SK-N-MC (cell line): Measurements from ENCODE around the gene RIPOR3.
"Not testable (repeated sequence)": the region's sequence is repeated elsewhere in the genome, so short reads cannot be mapped to it uniquely, and the experiment has no call there.

Experiments
- DNase-seq: peaks from one replicate; pipeline ENCODE4 v3.0.0-alpha.2; 2011; ENCODE audit warnings: low read depth, low spot score
- H3K27ac ChIP-seq: fragments of 200-600 bp; sonication (generic); 2 replicates; pipeline ENCODE4 v1.5.1; 2016; ENCODE audit warnings: mixed run types
- H3K36me3 ChIP-seq: fragments of 200-600 bp; sonication (generic); 2 replicates; pipeline ENCODE4 v1.6.1; 2017; ENCODE audit warnings: antibody characterized with exemption, low read length, mixed read lengths; ENCODE audit not compliant: insufficient read depth
- H3K4me3 ChIP-seq: fragments of 200-600 bp; sonication (generic); 2 replicates; pipeline ENCODE4 v1.5.1; 2016
- H3K9ac ChIP-seq: fragments of 200-600 bp; sonication (generic); 2 replicates; pipeline ENCODE4 v1.8.0; 2017; ENCODE audit warnings: mixed run types, mixed read lengths; ENCODE audit not compliant: insufficient read length
- H3K9me3 ChIP-seq: fragments of 200-600 bp; sonication (generic); 2 replicates; pipeline ENCODE4 v1.6.1; 2017; ENCODE audit warnings: low read depth, mild to moderate bottlenecking, antibody characterized with exemption, low read length, moderate library complexity, mixed read lengths
- EZH2 ChIP-seq: fragments of 200-600 bp; sonication (generic); IDR thresholded peaks from one replicate; pipeline ENCODE4 v1.6.1; 2017; ENCODE audit warnings: antibody characterized with exemption
- FOXP2 ChIP-seq: optimal IDR thresholded peaks from 2 replicates; pipeline ENCODE3; 2011; ENCODE audit warnings: mild to moderate bottlenecking, moderate library complexity; ENCODE audit not compliant: insufficient read depth; ENCODE audit errors: extremely low read length, control extremely low read depth
- POLR2AphosphoS5 ChIP-seq: IDR thresholded peaks from 2 replicates; pipeline ENCODE4 v1.6.1; 2012; ENCODE audit warnings: mild to moderate bottlenecking, low read depth, low read length, borderline replicate concordance

RIPOR3 gene

DNA sequence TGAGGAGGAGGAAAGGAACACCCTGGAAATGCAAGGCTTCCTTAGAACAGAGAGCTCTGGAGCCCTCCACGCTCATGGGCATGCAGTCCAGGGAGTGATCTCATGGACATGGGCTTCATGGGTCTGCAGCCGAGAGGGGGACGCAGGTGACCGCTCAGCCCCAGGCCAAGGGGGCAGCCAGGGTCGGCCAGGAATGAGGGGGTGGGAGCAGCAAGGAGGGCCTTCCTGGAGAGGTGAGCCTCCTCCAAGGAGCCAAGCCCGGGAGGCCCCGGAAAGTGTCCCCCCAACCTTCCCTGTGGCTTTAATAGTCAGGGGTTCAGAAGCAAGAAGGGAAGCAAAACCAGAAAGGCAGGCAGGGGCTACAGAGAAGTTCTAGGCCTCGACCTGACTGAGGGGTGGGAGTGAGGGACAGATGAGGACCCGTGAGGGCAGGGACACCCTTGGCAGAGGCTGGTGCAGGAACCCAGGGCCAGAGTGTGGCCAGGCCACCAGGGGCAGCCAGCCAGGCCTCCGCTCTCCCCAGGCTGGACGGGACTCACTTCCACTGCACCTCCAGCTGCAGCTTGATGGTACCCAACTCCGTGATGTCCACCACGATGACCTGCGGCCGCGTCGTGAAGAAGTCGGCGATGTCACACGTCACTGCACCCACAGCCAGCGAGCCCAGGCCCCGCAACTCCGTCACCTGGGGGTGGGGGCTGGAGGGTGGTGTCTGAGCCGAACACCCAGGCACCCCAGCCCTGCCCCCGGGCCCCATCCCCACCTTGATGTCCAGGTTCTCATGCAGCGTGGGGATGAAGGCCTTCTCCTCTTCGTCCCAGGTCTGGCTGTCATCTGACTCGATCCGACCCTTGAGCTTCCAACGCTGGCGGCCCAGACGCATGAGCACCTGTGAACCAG, 83.2 kb downstream of the RIPOR3 start:
- Histone ChIP-seq H3K27ac (no peak overlapping the region), H3K9ac (no peak overlapping the region), H3K9me3 (no peaks in the 10 kb centered on the region), H3K36me3 (no peaks in the 10 kb centered on the region; the same call in 1 of the 2 replicates), H3K4me3 (no peak overlapping the region)
- TF ChIP-seq EZH2, result no peak
- TF ChIP-seq FOXP2, result no peak
- no peak for TF ChIP-seq POLR2AphosphoS5
- DNase-seq, result no peak

DNA sequence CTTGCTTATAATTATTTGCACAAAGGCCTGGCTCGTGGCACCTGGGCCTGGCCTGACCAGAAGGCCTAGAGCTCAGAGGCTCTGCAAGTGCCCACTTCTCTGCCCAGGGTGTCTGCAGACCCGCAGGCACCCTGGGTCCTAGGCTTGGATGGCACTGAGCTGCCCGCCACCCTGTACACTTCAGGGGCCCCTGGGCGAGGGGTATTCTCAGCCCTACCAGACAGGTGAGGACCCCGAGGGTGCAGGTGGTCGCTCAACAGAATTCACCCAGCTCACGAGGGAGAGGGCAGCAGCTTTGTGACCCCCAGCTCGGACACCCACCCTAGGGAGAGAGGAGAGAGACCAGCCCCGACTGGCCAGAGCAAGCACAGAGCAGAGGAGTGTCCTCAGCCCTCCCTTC, 83.9 kb downstream of the RIPOR3 start:
- TF ChIP-seq FOXP2 (no peak), EZH2 (no peak), POLR2AphosphoS5 (no peak)
- no peaks in the 10 kb centered on the region for H3K9me3 ChIP-seq
- H3K4me3 ChIP-seq, result no peak overlapping the region
- no peaks in the 10 kb centered on the region; the same call in 1 of the 2 replicates for H3K36me3 ChIP-seq
- no peak overlapping the region for H3K27ac ChIP-seq
- no peak overlapping the region for H3K9ac ChIP-seq
- DNase-seq, result no peak

DNA sequence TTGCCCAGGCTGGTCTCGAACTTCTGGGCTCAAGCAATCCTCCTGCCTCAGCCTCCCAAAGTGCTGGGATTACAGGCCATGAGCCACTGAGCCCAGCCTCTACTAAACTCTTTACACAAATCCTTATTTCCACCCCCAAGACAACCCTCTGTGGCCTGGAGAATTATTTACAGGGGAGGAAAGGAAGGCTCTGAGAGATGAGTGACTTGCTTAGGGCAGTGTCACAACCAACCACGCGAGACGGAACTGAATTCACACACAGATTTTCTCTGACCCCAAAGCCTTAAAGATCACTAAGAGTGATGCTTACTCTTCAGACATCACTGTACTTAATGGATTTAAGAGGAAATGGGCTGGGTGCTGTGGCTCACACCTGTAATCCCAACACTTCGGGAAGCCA, 86.2 kb downstream of the RIPOR3 start:
- Histone ChIP-seq H3K27ac (no peak overlapping the region), H3K9me3 (no peaks in the 10 kb centered on the region), H3K4me3 (no peak overlapping the region), H3K9ac (no peak overlapping the region), H3K36me3 (no peaks in the 10 kb centered on the region; the same call in 1 of the 2 replicates)
- TF ChIP-seq POLR2AphosphoS5, result no peak
- TF ChIP-seq EZH2, result no peak
- no peak for TF ChIP-seq FOXP2
- DNase-seq, result no peak

DNA sequence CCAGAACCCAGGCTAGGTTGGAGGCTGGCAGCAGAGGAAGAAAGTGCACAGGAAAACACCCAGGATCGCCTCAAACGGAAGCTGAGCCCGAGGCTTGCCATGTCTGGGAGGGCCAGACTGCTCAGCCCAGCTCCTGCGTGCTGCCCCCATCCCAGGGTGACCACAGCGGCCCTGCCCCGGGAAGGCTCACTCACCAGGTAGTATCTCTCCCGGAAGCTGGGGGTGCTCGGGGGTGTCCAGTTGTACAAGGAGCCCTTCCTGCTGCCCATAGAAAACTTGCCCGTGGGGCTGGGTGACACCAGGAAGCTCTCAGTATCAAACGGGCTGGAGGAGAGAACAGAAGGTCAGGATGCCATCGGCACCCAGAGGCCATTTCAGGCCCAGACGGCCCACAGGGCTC, 86.9 kb downstream of the RIPOR3 start:
- DNase-seq, result no peak
- Histone ChIP-seq H3K9me3 (no peaks in the 10 kb centered on the region), H3K27ac (no peak overlapping the region), H3K4me3 (no peak overlapping the region), H3K36me3 (no peaks in the 10 kb centered on the region; the same call in 1 of the 2 replicates), H3K9ac (no peak overlapping the region)
- TF ChIP-seq EZH2, result no peak
- no peak for TF ChIP-seq FOXP2
- no peak for TF ChIP-seq POLR2AphosphoS5

DNA sequence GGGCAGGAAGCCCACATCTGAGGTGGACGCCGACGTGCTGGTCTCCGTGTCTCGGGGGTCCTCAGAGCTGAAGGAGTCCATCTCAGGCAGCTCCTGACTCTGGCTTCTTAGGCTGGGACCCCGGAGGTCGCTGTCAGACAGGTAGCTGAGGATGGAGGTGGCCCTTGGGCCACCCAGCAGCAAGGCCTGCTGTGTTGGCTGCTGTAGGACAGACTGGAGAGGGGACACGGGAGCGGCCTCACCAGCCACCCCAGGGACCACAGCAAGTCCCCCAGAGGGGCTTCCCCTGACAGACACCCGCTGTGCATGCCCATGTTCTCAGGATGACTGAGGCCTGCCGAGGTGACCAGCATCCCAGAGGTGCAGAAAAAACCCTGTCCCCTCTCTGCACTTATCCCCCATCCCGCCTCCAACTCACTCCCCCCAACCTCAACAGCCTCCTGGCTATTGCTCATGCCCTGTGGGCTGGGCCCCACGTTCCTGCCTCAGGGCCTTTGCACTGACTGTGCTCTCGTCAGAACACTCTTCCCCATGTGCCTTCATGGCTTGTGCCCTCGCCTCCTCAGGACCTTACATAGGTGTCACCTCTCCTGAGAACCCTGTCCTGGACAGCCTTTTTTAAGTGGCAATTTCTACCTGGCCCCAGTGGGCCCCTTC, 88.8 kb downstream of the RIPOR3 start:
- Histone ChIP-seq H3K9me3 (no peaks in the 10 kb centered on the region), H3K36me3 (no peaks in the 10 kb centered on the region; the same call in 1 of the 2 replicates), H3K4me3 (no peak overlapping the region), H3K27ac (no peak overlapping the region), H3K9ac (no peak overlapping the region)
- no peak for DNase-seq
- no peak for TF ChIP-seq POLR2AphosphoS5
- TF ChIP-seq FOXP2, result no peak
- no peak for TF ChIP-seq EZH2

DNA sequence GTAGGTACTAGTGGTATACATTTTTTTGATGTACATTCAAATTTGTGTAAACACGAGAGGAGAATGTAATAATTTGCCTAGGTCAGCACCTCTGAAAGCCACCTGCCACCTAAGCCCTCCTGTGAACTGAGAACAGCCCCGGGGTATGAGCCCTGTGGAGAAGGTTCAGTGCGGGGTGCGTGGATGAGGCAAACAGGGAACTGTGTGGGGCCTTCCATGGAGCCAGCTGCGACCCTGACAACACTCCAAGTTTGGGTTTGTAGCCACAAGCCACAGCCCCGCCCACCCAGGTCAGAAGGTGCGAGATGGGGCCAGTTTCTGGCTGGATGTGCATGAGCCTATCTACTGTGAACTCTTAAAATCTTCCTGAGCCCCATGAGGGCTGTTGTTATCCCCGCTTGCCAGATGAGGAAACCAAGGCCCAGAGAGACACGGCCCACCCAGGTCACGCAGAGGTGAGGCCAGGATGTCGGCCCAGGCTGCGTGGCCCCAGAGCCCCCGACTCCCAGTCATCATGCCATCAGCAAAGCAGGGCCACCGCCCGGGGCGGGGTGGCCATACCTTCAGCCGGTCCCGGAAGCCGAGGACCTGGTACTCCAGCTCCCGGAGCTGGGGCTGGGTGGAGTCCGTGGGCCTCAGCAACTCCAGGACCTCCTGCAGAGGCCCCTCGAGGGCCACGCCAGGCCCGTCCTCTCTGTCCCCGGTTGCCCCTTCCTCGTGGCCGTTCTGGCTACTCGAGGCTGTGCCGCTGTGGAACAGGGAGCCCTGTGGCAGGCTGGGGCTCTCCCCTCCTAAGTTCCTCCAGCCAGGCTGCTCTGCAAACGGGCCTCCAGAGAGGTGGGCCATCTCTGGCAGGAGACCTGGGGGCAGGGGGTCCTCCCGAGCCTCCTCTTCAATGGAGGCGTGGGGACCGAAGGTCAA, 89.6 kb downstream of the RIPOR3 start:
- Histone ChIP-seq H3K9ac (no peak overlapping the region), H3K4me3 (no peak overlapping the region), H3K36me3 (no peaks in the 10 kb centered on the region; the same call in 1 of the 2 replicates), H3K27ac (no peak overlapping the region), H3K9me3 (no peaks in the 10 kb centered on the region)
- TF ChIP-seq POLR2AphosphoS5 (no peak), EZH2 (no peak), FOXP2 (no peak)
- no peak for DNase-seq

DNA sequence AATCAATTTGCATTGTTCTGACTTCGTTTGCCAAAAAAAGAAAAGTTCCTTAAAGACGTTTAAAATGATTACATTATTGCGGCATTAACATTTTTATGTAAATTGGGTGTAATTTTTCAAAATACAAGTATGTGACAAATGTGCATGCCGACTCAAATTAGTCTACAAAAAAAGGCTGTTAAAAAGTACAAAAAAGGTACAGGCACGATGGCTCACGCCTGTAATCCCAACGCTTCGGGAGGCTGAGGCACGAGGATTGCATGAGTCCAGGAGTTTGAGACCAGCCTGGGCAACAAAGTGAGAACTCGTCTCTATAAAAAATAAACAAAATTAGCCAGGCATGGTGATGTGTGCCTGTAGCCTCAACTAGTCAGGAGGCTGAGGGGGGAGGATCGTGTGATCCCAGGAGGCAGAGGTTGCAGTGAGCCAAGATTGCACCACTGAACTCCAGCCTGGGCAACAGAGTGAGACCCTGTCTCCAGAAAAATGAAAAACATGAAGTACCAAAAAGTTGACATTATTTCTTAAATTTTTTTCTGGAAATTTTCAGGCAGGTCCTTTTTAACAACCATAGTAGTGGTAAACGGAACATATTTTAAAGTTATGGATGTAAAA, 91.0 kb downstream of the RIPOR3 start:
- H3K9me3 ChIP-seq, result no peaks in the 10 kb centered on the region
- no peak overlapping the region for H3K4me3 ChIP-seq
- no peak overlapping the region for H3K9ac ChIP-seq
- no peak for DNase-seq
- no peaks in the 10 kb centered on the region; the same call in 1 of the 2 replicates for H3K36me3 ChIP-seq
- TF ChIP-seq FOXP2 (no peak), POLR2AphosphoS5 (no peak), EZH2 (no peak)
- H3K27ac ChIP-seq, result no peak overlapping the region

DNA sequence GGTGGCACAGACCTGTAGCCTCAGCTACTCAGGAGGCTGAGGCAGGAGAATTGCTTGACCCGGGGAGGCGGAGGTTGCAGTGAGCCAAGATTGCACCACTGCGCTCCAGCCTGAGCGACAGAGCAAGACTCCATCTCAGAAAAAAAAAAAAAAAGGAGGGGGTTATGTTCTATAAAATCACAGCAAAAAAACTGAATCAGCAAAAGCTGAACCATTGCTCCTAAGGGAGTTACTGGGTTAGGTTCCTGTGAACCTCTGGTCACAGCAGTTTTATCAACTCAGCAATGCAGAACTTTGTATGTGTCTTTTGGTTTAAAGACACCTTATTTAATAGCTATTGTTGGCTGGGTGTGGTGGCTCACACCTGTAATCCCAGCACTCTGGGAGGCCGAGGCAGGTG, 92.6 kb downstream of the RIPOR3 start:
- DNase-seq, H3K27ac ChIP-seq, H3K9ac ChIP-seq, H3K4me3 ChIP-seq, H3K9me3 ChIP-seq, H3K36me3 ChIP-seq: not testable (repeated sequence)
